ENCODE measurements around the gene CCDC149. TPM values are rescaled to one million over a fixed set of nuclear protein-coding genes. Genes with fewer than 3 reads are reported as not detected.
"Not testable (repeated sequence)": the region's sequence is repeated elsewhere in the genome, so short reads cannot be mapped to it uniquely, and the experiment has no call there.

The CCDC149 gene
- total RNA-seq, 1 donor from 2014 or later, result 7.4 TPM

- DNase-seq (ENCODE audit: low read depth in 2 of 2), result no peak
These were observed 4.4 kb upstream of the CCDC149 start for GRCh38 chr4:24917076-24917856.

GRCh38 chr4:24915121-24915922 lies 2.5 kb upstream of the CCDC149 start:
- peak; percentile 18 to 34 for DNase-seq (ENCODE audit: low read depth in 2 of 2)

- no peak for DNase-seq (ENCODE audit: low read depth in 2 of 2)
These were observed 1.6 kb upstream of the CCDC149 start for GRCh38 chr4:24914460-24914859.

- no peak for DNase-seq (ENCODE audit: low read depth in 2 of 2)
These were observed 260 bp upstream of the CCDC149 start for GRCh38 chr4:24913119-24913485.

- DNase-seq (ENCODE audit: low read depth in 2 of 2), result no peak
These were observed 2.3 kb downstream of the CCDC149 start for GRCh38 chr4:24910499-24910898.

DNA sequence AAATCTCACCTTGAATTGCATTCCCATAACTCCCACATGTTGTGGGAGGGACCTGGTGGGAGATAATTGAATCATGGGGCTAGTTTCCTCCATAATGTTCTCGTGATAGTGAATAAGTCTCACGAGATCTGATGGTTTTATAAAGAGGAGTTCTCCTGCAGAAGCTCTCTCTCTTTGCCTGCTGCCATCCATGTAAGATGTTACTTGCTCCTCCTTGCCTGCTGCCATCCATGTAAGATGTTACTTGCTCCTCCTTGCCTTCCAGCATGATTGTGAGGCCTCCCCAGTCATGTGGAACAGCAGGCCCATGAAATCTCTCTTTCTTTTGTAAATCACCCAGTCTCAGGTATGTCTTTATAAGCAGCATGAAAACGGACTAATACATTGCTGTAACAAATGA lies 3.2 kb downstream of the CCDC149 start:
- DNase-seq (ENCODE audit: low read depth in 2 of 2), result not testable (repeated sequence)

GRCh38 chr4:24897639-24898038 lies 15.2 kb downstream of the CCDC149 start:
- no peak for DNase-seq (ENCODE audit: low read depth in 2 of 2)

GRCh38 chr4:24896977-24897376 lies 15.9 kb downstream of the CCDC149 start:
- no peak for DNase-seq (ENCODE audit: low read depth in 2 of 2)

GRCh38 chr4:24896056-24896455 lies 16.8 kb downstream of the CCDC149 start:
- peak in 1 of 2 donors; percentile 53 for DNase-seq (ENCODE audit: low read depth in 2 of 2)

GRCh38 chr4:24895461-24895860 lies 17.4 kb downstream of the CCDC149 start:
- DNase-seq (ENCODE audit: low read depth in 2 of 2), result no peak

- DNase-seq (ENCODE audit: low read depth in 2 of 2), result no peak
These were observed 18.0 kb downstream of the CCDC149 start for GRCh38 chr4:24894846-24895245.

GRCh38 chr4:24894243-24894642 lies 18.6 kb downstream of the CCDC149 start:
- DNase-seq (ENCODE audit: low read depth in 2 of 2), result no peak

DNA sequence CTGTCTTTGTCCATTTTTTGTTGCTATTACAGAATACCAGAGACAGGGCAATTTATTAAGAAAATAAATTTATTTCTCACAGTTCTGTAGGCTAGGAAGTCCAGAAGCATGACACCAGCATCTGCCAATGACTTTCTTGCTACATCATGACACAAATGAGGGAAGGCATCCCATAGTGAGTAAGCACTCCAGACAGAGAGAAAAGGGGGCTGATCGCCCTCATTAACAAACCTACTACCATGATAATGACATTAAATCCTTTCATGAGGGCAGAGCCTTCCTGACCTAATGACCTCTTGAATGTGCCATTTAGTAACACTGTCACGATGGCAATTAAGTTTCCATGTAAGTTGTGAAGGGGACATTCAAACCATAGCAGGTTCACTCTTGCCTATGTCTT lies 20.1 kb downstream of the CCDC149 start:
- no peak for DNase-seq (ENCODE audit: low read depth in 2 of 2)

- no peak for DNase-seq (ENCODE audit: low read depth in 2 of 2)
These were observed 20.6 kb downstream of the CCDC149 start for GRCh38 chr4:24892278-24892677.

- DNase-seq (ENCODE audit: low read depth in 2 of 2), result no peak
These were observed 22.2 kb downstream of the CCDC149 start for GRCh38 chr4:24890561-24891126.

- no peak for DNase-seq (ENCODE audit: low read depth in 2 of 2)
These were observed 22.9 kb downstream of the CCDC149 start for GRCh38 chr4:24889991-24890390.

DNA sequence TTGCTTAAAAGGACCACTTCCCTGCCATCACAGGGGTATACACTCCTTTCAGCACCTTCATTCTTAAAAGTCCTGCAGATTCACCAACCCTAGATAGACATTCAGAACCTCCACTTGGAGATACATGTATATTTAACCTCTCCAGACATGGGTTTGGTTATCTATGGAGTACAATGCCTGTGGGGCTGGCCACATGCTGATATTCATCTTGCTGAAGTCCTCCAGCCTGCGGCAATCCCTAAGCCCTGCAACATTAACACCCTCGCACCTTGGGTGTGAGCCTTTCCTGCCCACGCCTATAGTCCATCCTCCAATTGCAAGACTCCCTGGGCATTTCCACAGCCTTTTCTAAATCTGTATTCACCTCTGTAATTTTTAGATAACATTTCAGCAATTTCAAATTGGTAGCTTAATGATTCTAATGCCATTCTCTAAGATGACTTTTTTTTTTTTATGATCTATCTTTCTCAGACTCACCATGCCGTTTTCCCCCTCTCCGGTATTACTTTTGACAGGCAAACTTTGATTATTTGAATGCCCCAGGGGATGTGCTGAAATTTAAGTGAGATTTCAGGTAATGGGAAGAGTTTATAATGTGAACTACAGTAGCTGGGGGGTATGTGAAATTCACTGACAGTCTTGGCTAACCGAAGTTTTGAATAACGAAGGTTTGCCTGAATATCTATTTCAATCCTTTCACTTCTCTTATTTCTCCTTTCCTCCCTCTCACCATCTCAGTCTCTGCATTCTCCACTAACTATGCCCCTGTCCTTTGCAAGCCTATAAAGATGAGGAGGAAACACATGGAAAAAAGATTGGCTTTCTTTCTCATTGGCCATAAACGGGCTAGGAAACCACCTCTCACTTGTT lies 24.1 kb downstream of the CCDC149 start:
- no peak for DNase-seq (ENCODE audit: low read depth in 2 of 2)

- no peak for DNase-seq (ENCODE audit: low read depth in 2 of 2)
These were observed 24.9 kb downstream of the CCDC149 start for GRCh38 chr4:24887881-24888430.

DNA sequence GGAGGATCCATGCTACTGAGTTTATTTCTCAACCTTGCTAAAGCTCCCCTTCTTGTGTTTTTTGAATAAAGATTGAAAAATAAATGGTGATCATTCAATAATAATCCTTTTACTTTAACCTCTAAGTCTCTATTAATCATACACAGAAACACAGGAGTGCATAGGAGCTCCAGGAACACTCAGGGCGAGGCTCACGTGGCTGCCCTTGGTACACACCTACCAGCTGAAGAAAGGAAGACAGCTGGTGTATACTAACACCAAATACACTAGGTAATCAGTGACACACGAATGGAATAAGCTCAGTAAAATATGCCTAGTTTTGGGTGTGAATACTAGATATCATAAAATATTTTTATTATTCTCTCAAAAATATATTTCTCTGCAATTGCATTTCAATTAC lies 26.2 kb downstream of the CCDC149 start:
- DNase-seq (ENCODE audit: low read depth in 2 of 2), result no peak

GRCh38 chr4:24885342-24885741 lies 27.5 kb downstream of the CCDC149 start:
- DNase-seq (ENCODE audit: low read depth in 2 of 2), result no peak

DNA sequence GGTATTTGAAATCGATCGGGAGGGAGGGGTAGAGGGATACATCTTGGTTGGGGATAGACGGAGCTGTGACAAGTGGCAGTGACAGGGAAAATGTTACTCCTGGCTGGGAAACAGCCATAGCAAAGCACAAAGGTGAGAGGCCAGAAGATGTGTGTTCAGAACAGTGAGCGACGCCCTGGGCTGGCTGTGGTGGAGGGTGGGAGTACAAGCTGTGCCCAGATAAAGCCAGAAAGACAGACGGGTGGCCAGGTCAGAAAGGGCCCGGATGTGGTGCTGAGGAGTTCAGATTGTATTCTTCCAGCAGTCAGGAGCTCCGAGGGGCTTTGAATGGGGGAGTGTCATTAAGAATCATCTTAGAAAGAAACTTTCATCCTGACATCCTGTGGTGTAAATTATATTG lies 27.9 kb downstream of the CCDC149 start:
- DNase-seq (ENCODE audit: low read depth in 2 of 2), result no peak
